Stimulated activated CD4-positive, alpha-beta T cell treated with anti-CD3 and anti-CD28 coated beads, TNF-alpha, amount 100 ng/mL, for 1 hour (primary cell): ENCODE results near the gene ZC3H14.
"Not testable (repeated sequence)": the region's sequence is repeated elsewhere in the genome, so short reads cannot be mapped to it uniquely, and the experiment has no call there.

Experiments
- DNase-seq, 3 donors: peaks; one replicate each; pipeline ENCODE4 v3.0.0-alpha.2; 2020; ENCODE audit warnings: low read depth in 3 of 3, low spot score in 1 of 3

Gene ZC3H14

GRCh38 chr14:88562831-88563686, at the start of gene ZC3H14:
ZC3H14 (plus strand) TSS chr14:88563037; CDS start chr14:88563134, 97 bp downstream.
- peak; percentile 63 to 83 (median 81) for DNase-seq

GRCh38 chr14:88515499-88516221, 47.2 kb upstream of the ZC3H14 start:
- no peak for DNase-seq

GRCh38 chr14:88516861-88517357, 45.9 kb upstream of the ZC3H14 start:
- no peak for DNase-seq

GRCh38 chr14:88518592-88519512, 44.0 kb upstream of the ZC3H14 start:
- DNase-seq = no peak

- no peak for DNase-seq
These were observed 42.9 kb upstream of the ZC3H14 start for GRCh38 chr14:88519907-88520306.

- no peak for DNase-seq
These were observed 41.0 kb upstream of the ZC3H14 start for GRCh38 chr14:88521818-88522217.

- no peak for DNase-seq
These were observed 40.4 kb upstream of the ZC3H14 start for GRCh38 chr14:88522393-88522792.

- DNase-seq = not testable (repeated sequence)
These were observed 32.9 kb upstream of the ZC3H14 start for GRCh38 chr14:88529889-88530288.

- no peak for DNase-seq
These were observed 29.7 kb upstream of the ZC3H14 start for GRCh38 chr14:88533064-88533602.

GRCh38 chr14:88535149-88535548, 27.7 kb upstream of the ZC3H14 start:
- DNase-seq = no peak

- DNase-seq = no peak
These were observed 27.0 kb upstream of the ZC3H14 start for GRCh38 chr14:88535813-88536212.

- no peak for DNase-seq
These were observed 21.5 kb upstream of the ZC3H14 start for GRCh38 chr14:88541324-88541723.

GRCh38 chr14:88542857-88543795, 19.7 kb upstream of the ZC3H14 start:
- no peak for DNase-seq

- no peak for DNase-seq
These were observed 17.6 kb upstream of the ZC3H14 start for GRCh38 chr14:88545256-88545655.

GRCh38 chr14:88546621-88547385, 16.0 kb upstream of the ZC3H14 start:
- no peak for DNase-seq

GRCh38 chr14:88547386-88547780, 15.5 kb upstream of the ZC3H14 start:
- DNase-seq = no peak

- no peak for DNase-seq
These were observed 12.8 kb upstream of the ZC3H14 start for GRCh38 chr14:88550078-88550477.

- DNase-seq = peak in 1 of 3 donors; percentile 55
These were observed 11.6 kb upstream of the ZC3H14 start for GRCh38 chr14:88551094-88551870.
